Breast epithelium (tissue), 4 donors: ENCODE measurements around the gene MTSS2. TPM values are rescaled to one million over a fixed set of nuclear protein-coding genes. Genes with fewer than 3 reads are reported as not detected.
A peak's percentile ranks its signal among the peaks of the same experiment; 100 is the strongest.

Source experiments
- DNase-seq, 2 donors: peaks; one replicate each; pipeline ENCODE4 v3.0.0-alpha.2; 2019; ENCODE audit warnings: low spot score in 2 of 2
- H3K27ac ChIP-seq, 2 donors: fragments of 200-600 bp; sonication (generic) in 1 of 2; one replicate each; pipeline ENCODE4 v1.5.1; 2016 to 2019; ENCODE audit warnings: mild to moderate bottlenecking in 1 of 2
- H3K27me3 ChIP-seq, 2 donors: fragments of 200-600 bp; sonication (generic) in 1 of 2; one replicate each; pipeline versions ENCODE4 v1.5.1 to v1.6.0; 2017 to 2019; ENCODE audit warnings: control low read depth in 1 of 2, mild to moderate bottlenecking in 1 of 2
- H3K36me3 ChIP-seq: fragments of 200-600 bp; one replicate; pipeline ENCODE4 v1.5.1; 2019
- H3K4me1 ChIP-seq, 2 donors: fragments of 200-600 bp; sonication (generic); one replicate each; pipeline ENCODE4 v1.5.1; 2016 to 2019; ENCODE audit warnings: control low read depth in 1 of 2
- H3K4me3 ChIP-seq, 3 donors: fragments of 200-600 bp; sonication (generic); 1 replicate in 2 of 3; 2 replicates in 1 of 3; pipeline ENCODE4 v1.5.1; 2016 to 2019; ENCODE audit warnings: mild to moderate bottlenecking in 3 of 3, moderate library complexity in 2 of 3
- H3K9me3 ChIP-seq, 2 donors: fragments of 200-600 bp; sonication (generic) in 1 of 2; one replicate each; pipeline ENCODE4 v1.5.1; 2016 to 2019; ENCODE audit warnings: control low read depth in 1 of 2
- CTCF ChIP-seq, 3 donors: fragments of 450-650 bp; IDR thresholded peaks; one replicate each; pipeline ENCODE4 v1.5.1; 2016 to 2017; ENCODE audit warnings: antibody characterized with exemption in 3 of 3, mild to moderate bottlenecking in 3 of 3, moderate library complexity in 3 of 3
- POLR2A ChIP-seq: fragments of 450-650 bp; IDR thresholded peaks from one replicate; pipeline ENCODE4 v1.6.1; 2016; ENCODE audit warnings: antibody characterized with exemption, mild to moderate bottlenecking, moderate library complexity
- POLR2AphosphoS5 ChIP-seq, 3 donors: sonication (generic); formaldehyde crosslinking; IDR thresholded peaks; one replicate each; pipeline ENCODE4 v1.6.1; 2017; ENCODE audit warnings: antibody characterized with exemption in 3 of 3
- intact Hi-C: fragments of 100-400 bp; cut with DNase I; formaldehyde crosslinking; loops from one replicate; pipeline ENCODE4 v1.15.1; 2023; ENCODE audit warnings: low total_unique reads
- total RNA-seq, 3 donors: library from RNA; depleted of rRNA; stranded (reverse); fragments of >200 nt; gene quantifications; one replicate each; pipeline ENCODE4 v1.1.0, GENCODE V29; 2016

Gene MTSS2
- total RNA-seq = 10 to 100 TPM in 2 of 3 donors, 1 to 10 TPM in 1; 9.4 to 28.8 (median 22.8) TPM

GRCh38 chr16:70685938-70686375 is at the start of gene MTSS2:
TSS of gene MTSS2 (minus strand) at chr16:70686053. CDS start at chr16:70685791, 262 bp downstream.
- Histone ChIP-seq H3K36me3 (no peaks in the 10 kb centered on the region), H3K9me3 (no peaks in the 10 kb centered on the region), H3K4me3 (peak within 1 kb of the TSS; percentile 61 to 94 (median 77)), H3K4me1 (peaks cover 27 to 72% of the 10 kb centered on the region in 2 donors), H3K27ac (peak within 1 kb of the TSS; percentile 92 to 93), H3K27me3 (no peaks in the 10 kb centered on the region)
- intact Hi-C loops = no loop called here
- peak in 2 of 3 donors; percentile 20 to 35 for TF ChIP-seq POLR2AphosphoS5 (IDR thresholded peaks at IDR 0.05)
- TF ChIP-seq CTCF (IDR thresholded peaks at IDR 0.05) = no peak
- DNase-seq = peak; percentile 81 to 84

- Histone ChIP-seq H3K9me3 (no peaks in the 10 kb centered on the region), H3K4me1 (peaks cover 19% of the 10 kb centered on the region in 2 donors), H3K27ac (peak overlapping the region; percentile 93 to 97), H3K4me3 (peak overlapping the region in 1 of 3 donors; percentile 13), H3K36me3 (no peaks in the 10 kb centered on the region), H3K27me3 (no peaks in the 10 kb centered on the region)
- peak in 1 of 2 donors; percentile 71 for DNase-seq
- TF ChIP-seq CTCF (IDR thresholded peaks at IDR 0.05) (no peak), POLR2AphosphoS5 (IDR thresholded peaks at IDR 0.05) (peak; percentile 41 to 59 (median 46))
- intact Hi-C loops = loop anchor here (5.0 kb wide), 1 partner anchor 53 kb away; no protein-coding TSS in a partner anchor
These were observed 49.5 kb upstream of the MTSS2 start for GRCh38 chr16:70735141-70735979.

GRCh38 chr16:70734522-70735095 is 48.8 kb upstream of the MTSS2 start:
- H3K36me3 ChIP-seq = no peaks in the 10 kb centered on the region
- H3K27ac ChIP-seq = peak overlapping the region; percentile 93 to 97
- no peaks in the 10 kb centered on the region for H3K27me3 ChIP-seq
- H3K4me3 ChIP-seq = peak overlapping the region in 1 of 3 donors; percentile 13
- no peaks in the 10 kb centered on the region for H3K9me3 ChIP-seq
- intact Hi-C loops = loop anchor here (5.0 kb wide), 1 partner anchor 52 kb away; no protein-coding TSS in a partner anchor
- DNase-seq = no peak
- peaks cover 19% of the 10 kb centered on the region in 2 donors for H3K4me1 ChIP-seq
- no peak for TF ChIP-seq POLR2A
- TF ChIP-seq CTCF (IDR thresholded peaks at IDR 0.05) = no peak
- TF ChIP-seq POLR2AphosphoS5 (IDR thresholded peaks at IDR 0.05) = no peak

GRCh38 chr16:70730944-70731343 is 45.1 kb upstream of the MTSS2 start:
- no peak for TF ChIP-seq POLR2AphosphoS5 (IDR thresholded peaks at IDR 0.05)
- TF ChIP-seq CTCF (IDR thresholded peaks at IDR 0.05) = no peak
- no peak for TF ChIP-seq POLR2A
- intact Hi-C loops = no loop called here
- Histone ChIP-seq H3K36me3 (no peaks in the 10 kb centered on the region), H3K4me3 (no peak overlapping the region), H3K4me1 (peaks cover 6 to 7% of the 10 kb centered on the region in 2 donors), H3K27ac (peak overlapping the region; percentile 61 to 66), H3K27me3 (no peaks in the 10 kb centered on the region), H3K9me3 (no peaks in the 10 kb centered on the region)
- DNase-seq = no peak

GRCh38 chr16:70730031-70730430 is 44.2 kb upstream of the MTSS2 start:
- Histone ChIP-seq H3K4me3 (no peak overlapping the region), H3K4me1 (peaks cover 6 to 16% of the 10 kb centered on the region in 2 donors), H3K27ac (no peak overlapping the region), H3K27me3 (no peaks in the 10 kb centered on the region), H3K36me3 (no peaks in the 10 kb centered on the region), H3K9me3 (no peaks in the 10 kb centered on the region)
- TF ChIP-seq POLR2AphosphoS5 (IDR thresholded peaks at IDR 0.05) (no peak), CTCF (IDR thresholded peaks at IDR 0.05) (no peak), POLR2A (no peak)
- DNase-seq = no peak
- intact Hi-C loops = no loop called here
